ENCODE data around the gene APMAP. TPM values are rescaled to one million over a fixed set of nuclear protein-coding genes. Genes with fewer than 3 reads are reported as not detected.
"Not testable (repeated sequence)": the region's sequence is repeated elsewhere in the genome, so short reads cannot be mapped to it uniquely, and the experiment has no call there.

APMAP gene
- total RNA-seq, 4 donors from 2014 or later, result 85.3 to 337 (median 163) TPM

DNA sequence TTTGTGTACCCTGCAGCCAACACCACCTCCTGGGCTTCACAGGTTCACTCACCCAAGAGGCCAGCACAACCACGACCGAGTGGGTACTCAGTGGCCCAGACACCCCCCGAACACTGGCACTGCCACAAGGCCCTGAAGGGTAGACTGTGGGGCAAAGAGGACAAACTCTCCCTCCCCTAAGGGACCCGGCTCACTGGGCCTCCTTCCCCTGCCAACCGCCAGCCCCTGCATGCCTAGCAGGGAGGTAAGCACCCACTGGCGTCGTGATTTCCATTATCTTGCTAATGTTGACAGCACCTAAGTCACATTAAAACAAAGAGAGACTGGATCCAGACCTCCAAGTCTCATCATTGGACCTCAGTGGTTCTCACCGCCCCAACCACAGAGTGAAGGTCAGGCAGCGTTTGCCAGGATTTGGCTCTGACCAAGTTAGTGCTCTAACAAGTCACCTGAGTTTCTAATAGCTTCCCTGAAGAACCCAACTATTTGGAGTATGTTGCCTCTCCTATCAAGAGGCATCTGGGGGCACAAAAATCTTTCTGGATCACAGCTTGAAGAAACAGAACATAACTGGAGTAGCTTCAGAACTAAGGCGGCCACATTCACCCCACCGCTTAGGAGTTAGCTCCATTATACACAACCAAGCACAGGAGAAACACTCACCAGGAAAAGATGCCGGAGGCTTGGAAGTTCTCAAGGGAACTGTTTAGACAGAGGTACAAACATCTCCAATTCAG, 14.0 kb upstream of the APMAP start:
- DNase-seq (ENCODE audit: low spot score), result no peak
- TF ChIP-seq, protein P1, sequence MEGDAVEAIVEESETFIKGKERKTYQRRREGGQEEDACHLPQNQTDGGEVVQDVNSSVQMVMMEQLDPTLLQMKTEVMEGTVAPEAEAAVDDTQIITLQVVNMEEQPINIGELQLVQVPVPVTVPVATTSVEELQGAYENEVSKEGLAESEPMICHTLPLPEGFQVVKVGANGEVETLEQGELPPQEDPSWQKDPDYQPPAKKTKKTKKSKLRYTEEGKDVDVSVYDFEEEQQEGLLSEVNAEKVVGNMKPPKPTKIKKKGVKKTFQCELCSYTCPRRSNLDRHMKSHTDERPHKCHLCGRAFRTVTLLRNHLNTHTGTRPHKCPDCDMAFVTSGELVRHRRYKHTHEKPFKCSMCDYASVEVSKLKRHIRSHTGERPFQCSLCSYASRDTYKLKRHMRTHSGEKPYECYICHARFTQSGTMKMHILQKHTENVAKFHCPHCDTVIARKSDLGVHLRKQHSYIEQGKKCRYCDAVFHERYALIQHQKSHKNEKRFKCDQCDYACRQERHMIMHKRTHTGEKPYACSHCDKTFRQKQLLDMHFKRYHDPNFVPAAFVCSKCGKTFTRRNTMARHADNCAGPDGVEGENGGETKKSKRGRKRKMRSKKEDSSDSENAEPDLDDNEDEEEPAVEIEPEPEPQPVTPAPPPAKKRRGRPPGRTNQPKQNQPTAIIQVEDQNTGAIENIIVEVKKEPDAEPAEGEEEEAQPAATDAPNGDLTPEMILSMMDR (IDR thresholded peaks at IDR 0.05), result no peak
- ATAC-seq (ENCODE audit: low FRiP score), result no peak

DNA sequence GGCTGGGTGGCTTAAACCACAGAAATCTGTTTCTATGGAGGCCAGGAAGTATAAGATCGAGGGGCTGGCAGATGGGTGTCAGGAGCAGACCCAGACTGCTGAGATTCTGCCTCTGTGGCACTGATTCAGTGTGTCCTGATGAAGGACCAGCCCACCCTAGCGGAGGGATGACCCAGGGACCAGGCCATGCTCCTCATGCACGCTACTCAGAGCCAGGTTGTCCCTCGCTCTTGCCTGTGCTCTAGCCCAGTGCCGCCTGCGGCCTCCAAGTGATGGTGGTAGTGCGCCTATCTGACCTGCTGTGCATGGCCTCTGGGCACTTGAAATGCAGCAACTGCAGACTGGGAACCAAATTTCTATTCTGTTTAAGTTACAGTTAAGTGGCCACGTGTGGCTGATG, 13.1 kb upstream of the APMAP start:
- no peak for DNase-seq (ENCODE audit: low spot score)
- no peak for ATAC-seq (ENCODE audit: low FRiP score)
- TF ChIP-seq, protein P1 (IDR thresholded peaks at IDR 0.05), result no peak

DNA sequence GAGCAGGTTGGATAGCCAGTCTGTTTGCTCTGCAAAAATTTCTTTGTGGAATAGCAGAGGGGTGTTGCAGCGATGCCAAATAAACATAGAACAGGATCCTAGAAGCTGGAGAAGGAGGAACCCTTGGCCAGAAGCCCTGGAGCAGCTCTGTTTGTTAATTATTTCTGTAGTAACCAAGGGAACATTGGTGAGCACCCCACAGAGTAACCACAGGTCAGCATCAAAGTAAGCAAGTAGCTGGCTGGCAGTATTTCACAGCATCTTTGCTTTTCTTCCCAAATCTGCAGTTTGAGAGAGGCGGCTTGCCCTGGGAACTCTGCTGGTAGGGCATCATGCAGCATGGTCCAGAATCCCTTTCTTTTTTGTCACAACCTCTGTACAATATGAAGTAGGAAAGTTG, 12.7 kb upstream of the APMAP start:
- DNase-seq (ENCODE audit: low spot score), result no peak
- peak; percentile 55 for ATAC-seq (ENCODE audit: low FRiP score)
- TF ChIP-seq, protein P1 (IDR thresholded peaks at IDR 0.05), result no peak

DNA sequence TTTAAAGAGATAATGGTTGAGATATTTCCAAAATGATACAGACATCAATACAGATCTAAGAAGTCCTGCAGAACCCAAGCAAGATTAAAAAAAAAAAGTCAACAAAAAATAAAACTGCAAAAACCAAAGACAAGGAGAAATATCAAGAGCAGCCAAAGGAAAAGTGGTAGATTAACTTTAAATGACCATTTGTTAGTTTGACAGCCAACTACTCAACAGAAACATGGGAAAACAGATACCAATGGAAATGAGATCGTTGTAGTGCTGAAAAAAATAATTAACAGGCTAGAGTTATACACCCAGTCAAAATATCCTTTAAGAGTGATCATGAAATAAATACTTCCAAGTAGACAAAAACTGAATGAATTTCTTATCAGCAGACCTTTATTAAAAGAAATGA, 10.5 kb upstream of the APMAP start:
- TF ChIP-seq, protein P1 (IDR thresholded peaks at IDR 0.05), result no peak
- DNase-seq (ENCODE audit: low spot score), result no peak
- ATAC-seq (ENCODE audit: low FRiP score), result no peak

DNA sequence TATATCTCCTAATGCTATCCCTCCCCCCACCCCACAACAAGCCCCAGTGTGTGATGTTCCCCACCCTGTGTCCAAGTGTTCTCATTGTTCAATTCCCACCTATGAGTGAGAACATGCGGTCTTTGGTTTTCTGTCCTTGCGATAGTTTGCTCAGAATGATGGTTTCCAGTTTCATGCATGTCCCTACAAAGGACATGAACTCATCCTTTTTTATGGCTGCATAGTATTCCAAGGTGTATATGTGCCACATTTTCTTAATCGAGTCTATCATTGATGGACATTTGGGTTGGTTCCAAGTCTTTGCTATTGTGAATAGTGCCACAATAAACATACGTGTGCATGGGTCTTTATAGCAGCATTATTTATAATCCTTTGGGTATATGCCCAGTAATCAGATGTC, 8.8 kb upstream of the APMAP start:
- not testable (repeated sequence) for DNase-seq (ENCODE audit: low spot score); ATAC-seq (ENCODE audit: low FRiP score)

DNA sequence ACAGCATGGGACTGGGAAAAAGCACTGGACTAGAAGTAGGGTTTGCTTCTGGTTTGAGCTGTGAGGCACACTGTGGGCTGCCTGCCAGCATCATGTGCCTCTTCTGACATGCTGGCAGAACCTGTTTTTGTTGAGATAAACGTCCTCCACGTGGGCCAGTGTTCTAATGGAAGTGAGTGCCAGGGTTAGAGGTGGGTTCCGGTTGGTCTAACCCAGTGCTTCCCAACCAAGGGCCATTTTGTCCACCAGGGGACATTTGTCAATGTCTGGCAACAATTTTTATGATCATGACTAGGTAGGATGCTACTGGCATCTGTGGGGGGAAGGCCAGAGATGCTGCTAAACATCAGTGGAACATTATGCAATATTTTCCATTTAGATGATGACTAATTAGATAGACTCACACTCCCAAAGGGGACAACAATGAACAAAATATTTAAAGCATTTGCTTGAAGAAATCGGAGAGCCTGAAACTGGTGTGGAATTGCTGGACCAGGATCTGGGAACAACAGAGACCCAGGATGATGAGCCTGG, 7.8 kb upstream of the APMAP start:
- TF ChIP-seq, protein P1 (IDR thresholded peaks at IDR 0.05), result no peak
- DNase-seq (ENCODE audit: low spot score) (no peak), ATAC-seq (ENCODE audit: low FRiP score) (peak; percentile 67)

DNA sequence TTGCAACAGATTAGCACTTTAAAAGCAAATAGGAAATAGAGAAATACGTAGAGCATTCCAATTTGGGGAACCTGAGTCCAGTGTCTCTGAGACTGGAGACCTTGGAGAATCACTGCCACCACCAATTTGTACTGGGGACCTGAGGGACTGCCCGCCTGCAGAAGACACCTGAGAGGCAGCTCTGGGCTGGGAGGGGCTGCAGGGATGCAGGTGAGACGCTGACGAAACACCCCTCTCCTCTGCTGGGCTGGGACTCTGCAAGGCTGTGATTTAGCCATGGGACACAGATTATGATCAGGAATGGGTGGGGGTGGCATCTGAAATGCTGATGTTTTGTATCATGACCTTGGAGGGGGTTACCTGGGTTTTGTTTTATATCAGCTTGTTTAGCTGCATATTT, 7.0 kb upstream of the APMAP start:
- DNase-seq (ENCODE audit: low spot score), result no peak
- ATAC-seq (ENCODE audit: low FRiP score), result no peak
- TF ChIP-seq, protein P1 (IDR thresholded peaks at IDR 0.05), result no peak
